Memory B cell (primary cell): Measurements from ENCODE around the gene POLE.

Experiments
- ATAC-seq: fragments of 150-1000 bp; cut with Tn5 transposase; 2 replicates; pipeline ENCODE4 v1.10.0; 2021; ENCODE audit warnings: low read depth, mild to moderate bottlenecking, moderate library complexity
- DNase-seq, 2 donors: peaks; one replicate each; pipeline ENCODE4 v3.0.0; 2022; ENCODE audit warnings: low spot score in 2 of 2
- H3K27ac Mint-ChIP-seq: one replicate; pipeline ENCODE4 v1.8.0; 2022; ENCODE audit warnings: mild to moderate bottlenecking, moderate library complexity, mixed read lengths
- H3K27me3 Mint-ChIP-seq: one replicate; pipeline ENCODE4 v1.8.0; 2022; ENCODE audit warnings: mixed read lengths
- H3K36me3 Mint-ChIP-seq: one replicate; pipeline ENCODE4 v1.8.0; 2022; ENCODE audit warnings: mild to moderate bottlenecking, mixed read lengths
- H3K4me1 Mint-ChIP-seq: one replicate; pipeline ENCODE4 v1.8.0; 2022; ENCODE audit warnings: mixed read lengths
- H3K4me3 Mint-ChIP-seq: one replicate; pipeline ENCODE4 v1.8.0; 2022; ENCODE audit warnings: mild to moderate bottlenecking, moderate library complexity, mixed read lengths
- H3K9me3 Mint-ChIP-seq: one replicate; pipeline ENCODE4 v1.8.0; 2022; ENCODE audit warnings: mixed read lengths

Gene POLE

DNA sequence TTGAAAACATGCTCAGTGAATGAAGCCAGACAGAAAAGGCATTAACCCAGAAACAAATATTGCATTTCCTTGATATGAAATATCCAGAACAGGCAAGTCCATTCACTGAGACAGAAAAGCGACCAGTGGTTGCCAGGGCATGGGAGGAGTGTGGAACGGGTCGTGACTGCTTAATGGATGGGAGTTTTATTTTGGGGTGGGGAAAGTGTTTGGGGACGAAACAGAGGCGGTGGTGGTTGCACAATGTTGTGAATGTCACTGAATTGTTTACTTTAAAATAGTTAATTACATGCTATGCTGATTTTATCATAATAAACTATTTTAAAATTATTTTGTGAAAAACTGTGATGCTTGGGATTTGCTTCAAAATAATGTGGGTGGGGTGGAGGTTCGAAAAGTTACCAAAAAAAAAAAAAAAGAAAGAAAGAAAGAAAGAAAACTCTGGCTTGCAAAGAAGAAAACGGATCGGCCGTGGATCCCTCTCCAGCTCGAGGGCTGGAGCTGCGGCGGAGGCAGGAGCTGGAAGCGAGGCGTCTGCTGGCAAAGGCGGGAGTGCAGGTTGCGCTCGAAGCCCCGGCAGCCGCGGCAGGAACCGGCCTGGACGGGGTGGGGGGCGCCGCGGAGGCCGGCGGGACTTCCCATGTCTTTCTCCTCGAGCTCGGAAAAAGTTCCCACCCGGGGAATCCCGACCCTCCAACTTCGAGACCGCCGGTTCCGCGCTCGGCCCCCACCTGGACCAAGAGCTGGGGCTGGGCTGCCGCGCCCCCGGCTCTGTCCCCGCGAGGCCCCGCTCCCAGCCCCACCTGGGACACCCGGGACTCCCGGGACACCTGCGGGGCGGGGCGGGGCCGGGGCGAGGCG lies 69.1 kb downstream of the POLE start:
- no peak for ATAC-seq
- no peak overlapping the region for H3K27ac Mint-ChIP-seq

GRCh38 chr12:132617135-132617701 lies 69.9 kb downstream of the POLE start:
- ATAC-seq (no peak), DNase-seq (no peak)
- Mint-ChIP-seq H3K4me3 (no peak overlapping the region), H3K4me1 (peaks cover 9% of the 10 kb centered on the region), H3K27ac (no peak overlapping the region), H3K27me3 (peaks cover 18% of the 10 kb centered on the region), H3K9me3 (peaks cover 3% of the 10 kb centered on the region), H3K36me3 (peaks cover 5% of the 10 kb centered on the region)

More for the DNA sequence above, 69.1 kb downstream of the POLE start:
- H3K4me1 Mint-ChIP-seq: peaks cover 15% of the 10 kb centered on the region
- peak overlapping the region; percentile 70 for H3K4me3 Mint-ChIP-seq
- H3K9me3 Mint-ChIP-seq: peaks cover 3% of the 10 kb centered on the region
- H3K27me3 Mint-ChIP-seq: peaks cover 18% of the 10 kb centered on the region
- no peak for DNase-seq
- H3K36me3 Mint-ChIP-seq: peaks cover 5% of the 10 kb centered on the region

GRCh38 chr12:132615579-132616038 lies 71.5 kb downstream of the POLE start:
- H3K27ac Mint-ChIP-seq: no peak overlapping the region
- peaks cover 9% of the 10 kb centered on the region for H3K4me1 Mint-ChIP-seq
- ATAC-seq: no peak
- H3K27me3 Mint-ChIP-seq: peaks cover 24% of the 10 kb centered on the region
- no peak overlapping the region for H3K4me3 Mint-ChIP-seq
- peaks cover 6% of the 10 kb centered on the region for H3K9me3 Mint-ChIP-seq
- no peak for DNase-seq
- H3K36me3 Mint-ChIP-seq: peaks cover 8% of the 10 kb centered on the region

DNA sequence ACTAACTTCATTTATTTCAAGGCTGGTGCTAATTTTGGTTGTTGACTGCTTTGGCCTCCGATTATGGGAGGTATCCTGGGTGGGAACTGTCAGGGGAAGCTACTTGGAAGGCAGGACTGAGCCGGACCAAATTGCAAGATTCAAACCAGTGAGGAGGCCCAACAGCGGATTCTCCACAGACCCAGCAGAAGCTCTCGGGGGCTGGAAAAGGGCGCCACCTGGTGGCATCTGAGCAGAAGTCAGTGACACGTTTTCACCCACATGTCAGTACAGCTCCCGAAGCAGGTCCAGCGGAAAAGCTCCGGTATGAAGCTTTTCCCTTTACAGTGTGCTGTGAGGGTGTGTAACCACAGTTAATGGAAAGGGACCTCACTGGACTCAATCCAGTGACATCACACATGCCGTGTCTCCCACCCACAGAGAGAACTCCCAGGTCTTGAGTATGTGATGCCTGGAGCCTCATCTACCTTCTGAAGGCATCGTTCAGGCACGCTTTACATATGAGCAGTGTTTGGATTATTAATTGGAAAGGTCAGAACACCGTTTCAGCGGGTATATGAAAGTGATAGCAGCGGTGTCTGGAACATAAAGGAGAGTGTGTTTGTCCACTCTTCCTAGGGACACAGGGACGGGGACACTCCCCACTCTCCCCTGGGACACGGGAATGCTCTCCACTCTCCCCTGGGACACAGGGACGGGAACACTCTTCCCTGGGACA lies 72.1 kb downstream of the POLE start:
- peak; percentile 96 for ATAC-seq
- DNase-seq: peak; percentile 78 to 79
- Mint-ChIP-seq H3K4me3 (no peak overlapping the region), H3K27ac (no peak overlapping the region), H3K36me3 (peaks cover 8% of the 10 kb centered on the region), H3K4me1 (peaks cover 9% of the 10 kb centered on the region), H3K9me3 (peaks cover 6% of the 10 kb centered on the region), H3K27me3 (peaks cover 26% of the 10 kb centered on the region)

DNA sequence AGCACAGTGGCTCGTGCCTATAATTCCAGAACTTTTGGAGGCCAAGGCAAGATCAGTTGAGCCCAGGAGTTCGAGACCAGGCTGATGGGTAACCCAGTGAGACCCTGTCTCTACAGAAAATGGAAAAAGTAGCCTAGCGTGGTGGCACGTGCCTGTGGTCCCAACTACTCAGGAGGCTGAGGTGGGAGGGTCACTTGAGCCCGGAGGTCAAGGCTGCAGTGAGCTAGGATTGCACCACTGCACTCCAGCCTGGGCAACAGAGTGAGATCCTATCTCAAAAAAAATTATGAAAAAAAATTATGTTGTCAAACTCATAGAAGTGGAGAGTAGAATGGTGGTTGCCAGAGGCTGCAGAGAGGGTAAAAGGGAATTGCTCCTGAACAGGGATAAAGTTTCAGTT lies 73.1 kb downstream of the POLE start:
- Mint-ChIP-seq H3K27me3 (peaks cover 26% of the 10 kb centered on the region), H3K27ac (no peak overlapping the region), H3K4me1 (peaks cover 9% of the 10 kb centered on the region), H3K4me3 (no peak overlapping the region), H3K9me3 (peaks cover 6% of the 10 kb centered on the region), H3K36me3 (peaks cover 8% of the 10 kb centered on the region)
- ATAC-seq (no peak), DNase-seq (no peak)

GRCh38 chr12:132611620-132612019 lies 75.5 kb downstream of the POLE start:
- DNase-seq (no peak), ATAC-seq (no peak)
- Mint-ChIP-seq H3K36me3 (peaks cover 3% of the 10 kb centered on the region), H3K9me3 (peaks cover 6% of the 10 kb centered on the region), H3K27ac (no peak overlapping the region), H3K27me3 (peaks cover 28% of the 10 kb centered on the region), H3K4me1 (peaks cover 9% of the 10 kb centered on the region), H3K4me3 (no peak overlapping the region)

DNA sequence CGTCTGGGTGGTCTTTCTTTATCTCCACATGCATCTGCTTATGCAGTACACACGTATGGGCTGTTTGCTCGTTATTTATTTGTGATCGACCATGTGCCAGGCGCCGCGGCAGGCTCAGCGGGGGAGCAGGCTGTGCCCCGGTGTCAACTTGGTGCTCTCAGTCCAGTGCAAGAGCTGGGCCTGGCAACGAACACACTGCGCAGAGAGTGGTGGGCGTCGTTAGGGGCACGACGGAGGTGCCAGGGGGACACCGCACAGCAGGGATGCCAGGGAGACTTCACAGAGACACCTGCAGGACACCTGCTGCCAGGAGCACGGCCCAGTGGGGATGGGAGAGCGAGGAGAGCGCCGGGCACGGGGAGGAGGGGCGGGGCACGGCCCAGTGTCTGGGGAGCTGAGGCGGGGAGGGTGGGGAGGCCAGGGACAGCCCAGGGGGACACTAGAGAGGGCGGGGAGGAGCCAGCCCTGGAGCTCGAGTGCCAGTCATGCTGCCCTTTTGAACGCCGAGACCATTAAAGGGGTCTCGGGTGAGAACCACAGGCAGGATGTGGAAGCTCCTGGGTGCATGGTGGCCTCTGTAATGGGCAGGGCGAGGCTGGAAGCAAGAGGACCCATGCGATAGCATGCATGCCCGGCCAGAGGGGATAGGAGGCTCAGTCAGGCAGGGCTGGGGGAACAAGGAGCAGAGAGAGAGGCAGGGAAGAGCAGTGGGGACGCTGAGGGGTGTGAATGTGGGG lies 76.1 kb downstream of the POLE start:
- Mint-ChIP-seq H3K27me3 (peaks cover 30% of the 10 kb centered on the region), H3K27ac (no peak overlapping the region), H3K9me3 (peaks cover 6% of the 10 kb centered on the region), H3K36me3 (peaks cover 3% of the 10 kb centered on the region), H3K4me1 (peaks cover 9% of the 10 kb centered on the region), H3K4me3 (no peak overlapping the region)
- ATAC-seq: no peak
- DNase-seq: no peak

DNA sequence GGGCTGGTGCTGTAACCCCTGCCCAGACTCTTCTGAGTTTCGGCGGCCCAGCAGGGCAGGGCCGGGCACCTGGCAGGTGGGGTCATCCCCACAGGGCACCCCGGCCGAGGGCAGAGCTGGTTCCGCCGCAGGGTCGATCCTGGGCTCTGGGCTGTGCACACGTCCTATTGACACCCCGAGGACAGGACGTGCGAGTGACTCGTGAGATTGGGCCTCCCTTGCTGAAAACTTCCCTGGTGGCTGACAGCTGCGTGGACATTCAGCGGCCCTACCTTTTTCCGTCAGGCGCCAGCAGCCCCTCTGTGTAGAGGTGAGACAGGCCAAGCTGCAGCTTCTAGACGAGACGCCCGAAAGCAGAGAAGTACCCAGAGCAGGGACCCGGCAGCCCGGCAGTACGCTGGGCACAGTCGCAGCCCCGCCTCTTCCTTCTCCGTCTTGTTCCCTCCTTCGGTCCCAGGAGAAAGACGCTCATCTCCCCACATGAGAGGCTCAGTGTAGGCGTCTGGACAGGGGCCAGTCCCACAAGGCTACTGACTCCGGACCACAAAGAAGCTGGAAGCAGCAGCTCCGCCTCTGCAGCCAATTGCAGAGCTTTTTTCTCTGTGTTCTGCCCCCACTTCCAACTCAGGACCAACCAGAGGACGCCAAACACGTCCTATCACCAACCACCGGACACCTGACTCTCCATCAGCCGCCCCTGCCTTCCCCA lies 76.9 kb downstream of the POLE start, which contains the start of gene LRCOL1:
Gene LRCOL1, minus strand, starts transcription at position 532 of the 709 bp plus-strand sequence. CDS start 4,331 bp downstream, outside the sequence.
- Mint-ChIP-seq H3K4me3 (peak within 1 kb of the TSS; percentile 65), H3K4me1 (peaks cover 8% of the 10 kb centered on the region), H3K36me3 (peaks cover 3% of the 10 kb centered on the region), H3K9me3 (peaks cover 6% of the 10 kb centered on the region), H3K27ac (no peak within 1 kb of the TSS), H3K27me3 (peaks cover 26% of the 10 kb centered on the region)
- ATAC-seq (no peak), DNase-seq (no peak)

DNA sequence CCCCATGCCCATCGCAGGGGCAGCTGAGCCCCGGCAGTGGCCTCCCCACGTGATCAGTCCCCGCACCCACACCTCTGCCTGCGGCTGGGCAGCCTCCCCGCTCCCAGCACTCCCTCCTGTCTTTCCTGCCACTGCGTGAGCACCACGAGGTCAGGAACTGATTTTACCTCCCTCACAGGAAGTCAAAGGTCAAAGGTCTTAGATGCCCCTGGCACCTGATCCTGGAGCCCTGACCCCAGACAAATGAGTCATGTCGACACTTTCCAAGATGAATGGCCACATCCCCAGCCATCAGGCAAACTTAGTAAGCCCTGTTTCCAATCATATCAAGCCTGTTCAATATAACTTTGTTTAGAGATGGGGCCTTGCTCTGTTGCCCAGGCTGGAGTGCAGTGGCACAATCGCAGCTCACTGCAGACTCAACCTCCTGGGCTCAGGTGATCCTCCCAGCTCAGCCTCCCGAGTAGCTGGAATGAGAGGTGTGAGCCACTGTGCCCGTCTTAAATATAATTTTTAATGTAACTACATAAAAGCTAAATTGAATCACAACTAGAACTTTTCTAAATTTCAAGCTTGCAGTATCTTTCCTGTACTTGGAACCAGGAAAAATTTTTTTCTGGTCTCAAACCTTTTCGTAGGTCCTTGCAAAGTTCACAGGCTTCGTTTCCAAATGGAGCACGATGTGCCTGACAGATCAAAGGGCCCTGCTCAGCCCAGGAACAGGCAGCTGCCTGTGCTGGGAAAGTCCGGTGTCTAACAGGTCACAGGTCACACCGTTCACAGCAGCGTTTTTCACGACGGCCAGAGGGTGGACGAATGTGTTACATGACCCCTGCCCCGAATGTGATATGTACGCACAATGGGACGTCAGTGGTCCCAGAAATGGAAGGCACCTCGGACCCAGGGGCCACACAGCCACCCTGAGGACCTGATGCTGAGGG lies 78.6 kb downstream of the POLE start:
- DNase-seq: no peak
- H3K27ac Mint-ChIP-seq: no peak overlapping the region
- no peak overlapping the region for H3K4me3 Mint-ChIP-seq
- H3K36me3 Mint-ChIP-seq: peaks cover 3% of the 10 kb centered on the region
- peaks cover 6% of the 10 kb centered on the region for H3K9me3 Mint-ChIP-seq
- H3K4me1 Mint-ChIP-seq: peaks cover 3% of the 10 kb centered on the region
- no peak for ATAC-seq
- H3K27me3 Mint-ChIP-seq: peaks cover 26% of the 10 kb centered on the region

GRCh38 chr12:132606927-132607326 lies 80.2 kb downstream of the POLE start:
- Mint-ChIP-seq H3K4me1 (peaks cover 5% of the 10 kb centered on the region), H3K4me3 (no peak overlapping the region), H3K27ac (no peak overlapping the region), H3K36me3 (peaks cover 3% of the 10 kb centered on the region), H3K9me3 (peaks cover 6% of the 10 kb centered on the region), H3K27me3 (peaks cover 31% of the 10 kb centered on the region)
- DNase-seq: no peak
- ATAC-seq: no peak

DNA sequence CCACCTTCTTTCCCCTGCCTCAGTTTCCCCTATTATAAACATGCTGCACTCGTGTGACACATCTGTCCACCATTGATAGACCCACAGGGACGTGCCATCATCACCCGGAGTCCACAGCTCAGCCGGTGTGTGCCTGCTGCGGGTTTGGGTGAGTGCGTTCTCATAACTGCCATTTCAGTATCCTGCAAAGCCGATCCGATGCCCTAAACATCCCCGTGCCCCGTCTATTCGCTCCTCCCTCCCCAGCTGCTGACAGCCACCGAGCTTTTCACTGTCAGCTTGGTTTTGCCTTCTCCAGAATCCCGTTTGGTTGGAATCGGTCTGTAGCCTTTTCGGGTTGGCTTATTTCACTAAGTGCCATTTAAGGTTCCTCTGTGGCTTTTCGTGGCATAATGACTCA lies 80.7 kb downstream of the POLE start:
- Mint-ChIP-seq H3K27ac (no peak overlapping the region), H3K4me3 (no peak overlapping the region), H3K9me3 (peaks cover 6% of the 10 kb centered on the region), H3K4me1 (peaks cover 5% of the 10 kb centered on the region), H3K36me3 (peaks cover 3% of the 10 kb centered on the region), H3K27me3 (peaks cover 32% of the 10 kb centered on the region)
- DNase-seq (no peak), ATAC-seq (no peak)

DNA sequence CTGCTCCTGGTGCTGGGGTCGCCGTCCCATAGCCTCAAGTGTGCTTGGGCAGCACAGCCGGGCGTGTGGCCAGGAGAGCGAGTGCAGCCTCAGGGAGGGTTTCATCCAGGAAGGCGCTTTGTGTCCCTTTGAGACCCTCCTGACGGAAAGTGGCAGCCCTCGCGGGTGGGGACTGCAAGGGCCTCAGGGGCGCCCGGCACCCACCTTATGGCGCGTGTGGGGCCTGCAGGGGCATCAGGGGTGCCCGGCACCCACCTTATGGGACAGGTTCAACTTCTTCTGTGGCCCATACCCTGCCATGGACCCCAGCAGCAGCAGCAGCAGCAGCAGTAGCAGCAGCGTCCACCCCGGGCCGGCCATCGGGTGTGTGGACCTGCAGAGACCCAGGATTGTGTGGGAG lies 81.2 kb downstream of the POLE start:
- H3K4me1 Mint-ChIP-seq: peaks cover 8% of the 10 kb centered on the region
- H3K27ac Mint-ChIP-seq: no peak overlapping the region
- peaks cover 2% of the 10 kb centered on the region for H3K9me3 Mint-ChIP-seq
- DNase-seq: no peak
- no peak overlapping the region for H3K4me3 Mint-ChIP-seq
- no peak for ATAC-seq
- H3K27me3 Mint-ChIP-seq: peaks cover 29% of the 10 kb centered on the region
- no peaks in the 10 kb centered on the region for H3K36me3 Mint-ChIP-seq
